H9 (cell line): ENCODE data around the gene BPIFB3. TPM values are rescaled to one million over a fixed set of nuclear protein-coding genes. Genes with fewer than 3 reads are reported as not detected.

Experiments
- DNase-seq: peaks from one replicate; pipeline ENCODE4 v3.0.0-alpha.2; 2017
- H2AFZ ChIP-seq: one replicate; pipeline ENCODE4 v1.6.1; 2013; ENCODE audit warnings: mild to moderate bottlenecking, low read length, control low read depth, moderate library complexity
- H2AK5ac ChIP-seq: 2 replicates; pipeline ENCODE4 v1.6.1; 2013; ENCODE audit warnings: low read length, control low read depth, mixed read lengths; ENCODE audit not compliant: insufficient read length
- H2BK120ac ChIP-seq: one replicate; pipeline ENCODE4 v1.6.1; 2013; ENCODE audit warnings: low read depth, mild to moderate bottlenecking, low read length, control low read depth, inconsistent platforms; ENCODE audit not compliant: poor library complexity, severe bottlenecking
- H2BK12ac ChIP-seq: 2 replicates; pipeline ENCODE4 v1.6.1; 2013; ENCODE audit warnings: low read length, control low read depth, mixed read lengths, low read depth; ENCODE audit not compliant: insufficient read length
- H2BK15ac ChIP-seq: 2 replicates; pipeline ENCODE4 v1.6.1; 2013; ENCODE audit warnings: low read depth, low read length, control low read depth
- H2BK20ac ChIP-seq: one replicate; pipeline ENCODE4 v1.6.1; 2013; ENCODE audit warnings: low read depth, mild to moderate bottlenecking, low read length, control low read depth, inconsistent platforms; ENCODE audit not compliant: poor library complexity, severe bottlenecking
- H2BK5ac ChIP-seq: 2 replicates; pipeline ENCODE4 v1.6.1; 2013; ENCODE audit warnings: low read length, control low read depth, mixed read lengths; ENCODE audit not compliant: insufficient read length
- H3K14ac ChIP-seq: 2 replicates; pipeline ENCODE4 v1.6.1; 2013; ENCODE audit warnings: low read length, control low read depth; ENCODE audit not compliant: insufficient read depth
- H3K18ac ChIP-seq: 2 replicates; pipeline ENCODE4 v1.6.1; 2013; ENCODE audit warnings: low read depth, mild to moderate bottlenecking, mixed read lengths, low read length, control low read depth; ENCODE audit not compliant: insufficient read length
- H3K23ac ChIP-seq: 2 replicates; pipeline ENCODE4 v1.6.1; 2013; ENCODE audit warnings: low read length, control low read depth, mixed read lengths, low read depth; ENCODE audit not compliant: insufficient read length
- H3K23me2 ChIP-seq: 2 replicates; pipeline ENCODE4 v1.6.1; 2013; ENCODE audit warnings: low read depth, mild to moderate bottlenecking, mixed read lengths, low read length, control low read depth; ENCODE audit not compliant: insufficient read length, poor library complexity, severe bottlenecking
- H3K27ac ChIP-seq: 2 replicates; pipeline ENCODE4 v1.5.1; 2013; ENCODE audit warnings: low read length, control low read depth, mixed read lengths, low read depth; ENCODE audit not compliant: insufficient read length
- H3K27me3 ChIP-seq: 2 replicates; pipeline ENCODE4 v1.6.1; 2013; ENCODE audit warnings: low read length, control low read depth, inconsistent platforms; ENCODE audit not compliant: insufficient read depth
- H3K4ac ChIP-seq: 2 replicates; pipeline ENCODE4 v1.6.1; 2013; ENCODE audit warnings: low read depth, mild to moderate bottlenecking, control low read depth, inconsistent platforms, low read length, moderate library complexity
- H3K4me1 ChIP-seq: 2 replicates; pipeline ENCODE4 v1.6.1; 2013; ENCODE audit warnings: low read length, control low read depth, inconsistent platforms; ENCODE audit not compliant: insufficient read depth
- H3K4me2 ChIP-seq: 2 replicates; pipeline ENCODE4 v1.6.1; 2013; ENCODE audit warnings: low read length, control low read depth, mixed read lengths; ENCODE audit not compliant: insufficient read length, insufficient read depth
- H3K56ac ChIP-seq: 2 replicates; pipeline ENCODE4 v1.6.1; 2013; ENCODE audit warnings: low read depth, mild to moderate bottlenecking, mixed read lengths, low read length, control low read depth; ENCODE audit not compliant: insufficient read length
- H3K79me1 ChIP-seq: 2 replicates; pipeline ENCODE4 v1.6.1; 2013; ENCODE audit warnings: low read depth, mild to moderate bottlenecking, moderate library complexity, low read length, control low read depth, inconsistent platforms; ENCODE audit not compliant: insufficient read depth, poor library complexity, severe bottlenecking
- H3K79me2 ChIP-seq: 2 replicates; pipeline ENCODE4 v1.6.1; 2013; ENCODE audit warnings: low read length, control low read depth, inconsistent platforms; ENCODE audit not compliant: insufficient read depth
- H3K9ac ChIP-seq: 2 replicates; pipeline ENCODE4 v1.6.1; 2013; ENCODE audit warnings: low read length, control low read depth, mixed read lengths; ENCODE audit not compliant: insufficient read length; ENCODE audit errors: extremely low read depth
- H3K9me3 ChIP-seq: one replicate; pipeline ENCODE4 v1.6.1; 2013; ENCODE audit warnings: low read depth, low read length, inconsistent platforms; ENCODE audit not compliant: control insufficient read depth
- H3T11ph ChIP-seq: one replicate; pipeline ENCODE4 v1.6.1; 2013; ENCODE audit warnings: mild to moderate bottlenecking, low read length, control low read depth, inconsistent platforms
- H4K20me1 ChIP-seq: one replicate; pipeline ENCODE4 v1.6.1; 2013; ENCODE audit not compliant: control insufficient read depth, insufficient read length, insufficient read depth
- H4K5ac ChIP-seq: 2 replicates; pipeline ENCODE4 v1.6.1; 2013; ENCODE audit warnings: low read depth, mild to moderate bottlenecking, mixed read lengths, low read length, control low read depth; ENCODE audit not compliant: insufficient read length
- H4K8ac ChIP-seq: replicated peaks from 2 replicates; pipeline ENCODE4 v1.6.1; 2013; ENCODE audit warnings: low read length, control low read depth, mixed read lengths, low read depth; ENCODE audit not compliant: insufficient read length
- H4K91ac ChIP-seq: 2 replicates; pipeline ENCODE4 v1.6.1; 2013; ENCODE audit warnings: low read depth, mild to moderate bottlenecking, moderate library complexity, mixed read lengths, low read length, control low read depth; ENCODE audit not compliant: insufficient read length
- H3K27ac Mint-ChIP-seq, 3 experiments: 2 replicates in 2 of 3; 3 replicates in 1 of 3; pipeline ENCODE4 v1.8.0; 2020 to 2021; ENCODE audit warnings: mixed read lengths in 3 of 3, mild to moderate bottlenecking in 1 of 3, moderate library complexity in 1 of 3
- H3K27me3 Mint-ChIP-seq: 2 replicates; pipeline ENCODE4 v1.8.0; 2021; ENCODE audit warnings: low read depth, mild to moderate bottlenecking, moderate library complexity, mixed read lengths
- H3K36me3 Mint-ChIP-seq, 3 experiments: 2 replicates in 2 of 3; 3 replicates in 1 of 3; pipeline ENCODE4 v1.8.0; 2020 to 2021; ENCODE audit warnings: low read depth in 3 of 3, mixed read lengths in 3 of 3; ENCODE audit not compliant: insufficient read depth in 1 of 3
- H3K4me1 Mint-ChIP-seq, 2 experiments: 2 replicates each; pipeline ENCODE4 v1.8.0; 2020; ENCODE audit warnings: mixed read lengths in 2 of 2
- H3K4me3 Mint-ChIP-seq, 2 experiments: 2 replicates in 1 of 2; 3 replicates in 1 of 2; pipeline ENCODE4 v1.8.0; 2020 to 2021; ENCODE audit warnings: mild to moderate bottlenecking in 2 of 2, mixed read lengths in 2 of 2, moderate library complexity in 1 of 2
- H3K9me3 Mint-ChIP-seq, 2 experiments: 2 replicates in 1 of 2; 3 replicates in 1 of 2; pipeline ENCODE4 v1.8.0; 2020; ENCODE audit warnings: mild to moderate bottlenecking in 2 of 2, mixed read lengths in 2 of 2, moderate library complexity in 1 of 2
- CTCF ChIP-seq: fragments of 200-600 bp; sonication (generic); conservative IDR thresholded peaks from 3 replicates; pipeline ENCODE4 v1.8.0; 2021; ENCODE audit warnings: antibody characterized with exemption, mild to moderate bottlenecking
- WGBS: extraction: QIAGEN DNeasy Blood & Tissue Kit; methylation state at CpG from one replicate; pipeline ENCODE4 v1.1.7; 2013; ENCODE audit warnings: missing lambda C conversion rate, low lambda C conversion rate, mixed read lengths; ENCODE audit not compliant: insufficient read length; ENCODE audit errors: extremely low coverage; 5-methylcytosine and 5-hydroxymethylcytosine counted together
- total RNA-seq: library from RNA; stranded (reverse); gene quantifications from 2 replicates; pipeline ENCODE4 v1.2.1, GENCODE V29; 2021

BPIFB3 gene
- total RNA-seq, 1 experiment from 2014 or later, result not detected

GRCh38 chr20:33042430-33042829 lies 11.3 kb upstream of the BPIFB3 start:
- Histone ChIP-seq H2BK20ac (no peak overlapping the region), H3K18ac (no peak overlapping the region), H3K27me3 (no peaks in the 10 kb centered on the region), H3K56ac (no peak overlapping the region), H4K20me1 (no peaks in the 10 kb centered on the region), H3K9ac (no peak overlapping the region), H2BK5ac (no peak overlapping the region), H2BK15ac (no peak overlapping the region), H3K79me2 (no peaks in the 10 kb centered on the region), H2BK12ac (no peak overlapping the region), H3K23ac (no peak overlapping the region), H3K4me2 (no peak overlapping the region), H3K4me1 (no peaks in the 10 kb centered on the region), H2BK120ac (no peak overlapping the region), H3K79me1 (no peaks in the 10 kb centered on the region), H3T11ph (no peak overlapping the region), H4K5ac (no peak overlapping the region), H2AK5ac (no peak overlapping the region), H3K23me2 (no peaks in the 10 kb centered on the region), H2AFZ (no peak overlapping the region), H3K9me3 (peaks cover 5% of the 10 kb centered on the region), H3K4ac (no peak overlapping the region), H3K27ac (no peak overlapping the region), H3K14ac (no peak overlapping the region), H4K91ac (no peak overlapping the region), H4K8ac (no peak overlapping the region)
- no peak for DNase-seq
- no CpG with 5 or more reads among the region's 3 CpGs for WGBS
- H3K27me3 Mint-ChIP-seq, result peaks cover 31% of the 10 kb centered on the region
- no peak overlapping the region for H3K4me3 Mint-ChIP-seq
- no peak overlapping the region for H3K27ac Mint-ChIP-seq
- H3K9me3 Mint-ChIP-seq, result peaks cover 14 to 17% of the 10 kb centered on the region in 2 experiments
- no peaks in the 10 kb centered on the region; a peak in 1 of 4 replicates for H3K4me1 Mint-ChIP-seq
- TF ChIP-seq CTCF, result no peak
- peaks cover 0 to 9% (median 9%) of the 10 kb centered on the region in 3 experiments; a peak in 4 of 7 replicates for H3K36me3 Mint-ChIP-seq
